HuH-7 (cell line): ENCODE data around the gene CRABP2.
A peak's percentile ranks its signal among the peaks of the same experiment; 100 is the strongest.

ENCODE experiments used
- DNase-seq: peaks from one replicate; pipeline ENCODE4 v3.0.0; 2011; ENCODE audit warnings: low spot score

The CRABP2 gene

GRCh38 chr1:156742017-156742416 is 36.6 kb upstream of the CRABP2 start:
- DNase-seq, result no peak

GRCh38 chr1:156741481-156741983 is 36.1 kb upstream of the CRABP2 start:
- no peak for DNase-seq

DNA sequence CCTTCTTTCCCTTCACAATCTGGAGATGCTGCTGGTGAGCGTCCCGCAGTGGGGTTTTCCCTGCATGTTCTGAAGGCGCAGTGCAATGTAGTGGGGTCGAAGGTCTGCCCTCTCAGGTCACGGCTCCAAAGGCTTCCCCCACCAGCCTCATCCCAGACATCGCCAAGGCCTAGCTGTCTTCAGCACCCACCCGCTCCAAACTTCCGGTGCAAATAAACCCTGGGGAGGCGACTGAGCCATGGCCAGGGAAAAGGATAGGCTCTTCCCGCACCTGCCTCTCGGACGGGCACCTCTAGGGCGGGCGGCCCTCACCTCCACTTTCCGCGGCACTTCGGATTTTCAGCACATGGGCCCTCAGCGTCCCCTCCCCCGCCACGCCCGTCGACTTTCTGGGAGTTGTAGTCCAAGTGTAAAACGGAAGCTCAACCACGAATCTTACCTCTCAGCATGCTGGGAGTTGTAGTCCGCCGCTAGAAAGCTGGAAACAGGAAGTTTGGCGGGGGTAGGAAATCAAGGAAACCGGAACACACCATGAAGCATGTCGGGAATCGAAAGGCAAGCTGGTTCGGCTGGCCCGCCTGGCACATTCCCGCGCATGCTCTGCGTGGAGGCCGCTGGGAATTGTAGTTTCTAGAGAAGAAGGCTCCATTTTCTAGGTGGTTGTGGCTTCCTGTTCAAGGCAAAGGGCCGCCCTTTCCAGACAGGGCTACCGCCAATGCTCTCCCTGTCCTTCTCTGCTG is 35.5 kb upstream of the CRABP2 start, which contains the start of gene MRPL24:
MRPL24 (minus strand) TSS at position 348 of the 740 bp plus-strand sequence. CDS start 2,384 bp downstream, outside the sequence.
- peak; percentile 94 for DNase-seq

- DNase-seq, result no peak
Observed at GRCh38 chr1:156740237-156740740, 34.9 kb upstream of the CRABP2 start.

DNA sequence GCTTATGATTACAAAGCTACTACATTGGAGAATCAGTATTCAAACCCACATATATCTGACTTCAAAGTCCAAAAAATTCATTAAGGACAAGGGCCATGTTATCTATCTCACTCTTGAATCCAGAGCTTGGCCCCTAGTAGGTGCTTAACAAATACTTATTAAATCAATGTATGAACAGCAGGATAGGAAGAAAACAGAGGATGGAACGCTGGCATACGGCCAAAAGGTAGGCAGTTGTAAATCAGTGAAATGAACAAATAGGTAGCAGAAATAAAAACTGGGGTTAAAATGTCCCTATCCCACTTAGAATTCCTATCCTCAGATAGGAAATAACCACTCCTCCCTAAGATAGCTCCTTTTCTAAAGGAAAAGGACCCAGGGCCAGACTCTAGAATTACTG is 33.5 kb upstream of the CRABP2 start:
- no peak for DNase-seq

DNA sequence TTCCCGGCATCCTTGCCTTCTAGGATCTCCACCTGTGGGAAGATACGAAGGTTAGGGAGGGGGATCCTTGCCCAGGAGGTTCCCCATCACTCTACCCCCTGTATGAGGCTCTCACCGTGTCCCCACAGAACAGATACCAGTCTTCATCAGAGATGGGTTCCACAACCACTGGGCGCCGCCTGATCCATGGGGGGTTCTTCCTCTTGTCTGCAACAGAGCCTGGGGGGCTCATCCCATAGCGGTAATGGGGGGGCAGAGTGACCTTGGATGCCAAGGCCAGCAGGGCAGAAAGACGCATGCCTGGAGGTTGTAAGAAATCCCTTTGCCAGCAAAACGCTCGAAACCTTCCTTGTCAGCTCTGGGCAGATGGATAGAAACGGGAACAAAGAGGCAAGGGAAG is 33.0 kb upstream of the CRABP2 start:
- DNase-seq, result no peak

- no peak for DNase-seq
Observed at GRCh38 chr1:156733989-156734584, 28.7 kb upstream of the CRABP2 start.

GRCh38 chr1:156728599-156729462 is 23.4 kb upstream of the CRABP2 start, which contains the start of gene ISG20L2:
TSS of gene ISG20L2 (minus strand) at chr1:156728766. CDS start at chr1:156727652, 1,114 bp downstream.
- peak; percentile 91 for DNase-seq

DNA sequence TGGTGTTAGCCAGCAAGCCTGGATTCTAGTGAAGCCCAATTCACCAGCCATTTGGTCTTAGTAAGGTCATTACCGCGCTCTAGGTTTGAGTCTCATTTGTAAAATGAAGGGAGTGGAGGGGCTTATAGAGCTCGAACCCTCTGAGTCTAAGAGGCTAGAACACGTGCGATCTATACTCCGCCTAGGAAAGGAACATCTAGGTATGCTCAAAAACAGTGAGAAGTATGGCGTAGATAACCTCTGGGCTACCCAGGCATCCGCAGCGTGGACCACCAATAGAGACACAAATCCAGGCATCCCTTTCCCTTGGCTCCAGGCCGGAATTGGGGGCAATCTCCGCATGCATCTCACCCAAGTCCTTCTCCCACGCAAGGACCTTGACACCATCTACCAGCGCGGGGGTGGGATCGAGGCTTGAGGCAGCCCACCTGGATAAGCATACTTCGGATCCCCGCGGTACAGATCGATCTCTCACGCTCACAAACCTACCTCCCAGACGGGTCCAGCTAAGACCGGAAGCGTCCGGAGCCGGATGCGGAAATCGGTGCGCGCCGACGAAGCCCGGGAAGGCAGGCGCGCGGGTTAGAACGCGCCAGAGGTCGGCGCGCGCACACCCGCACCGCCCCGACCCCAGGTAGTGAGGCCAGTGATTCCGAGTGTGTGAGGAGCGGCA is 22.7 kb upstream of the CRABP2 start, which contains the start of gene METTL25B:
METTL25B (plus strand) TSS at position 544 of the 673 bp plus-strand sequence. CDS start 636 bp downstream, outside the sequence.
- peak; percentile 89 for DNase-seq

- DNase-seq, result no peak
Observed at GRCh38 chr1:156727492-156727891, 22.1 kb upstream of the CRABP2 start.

DNA sequence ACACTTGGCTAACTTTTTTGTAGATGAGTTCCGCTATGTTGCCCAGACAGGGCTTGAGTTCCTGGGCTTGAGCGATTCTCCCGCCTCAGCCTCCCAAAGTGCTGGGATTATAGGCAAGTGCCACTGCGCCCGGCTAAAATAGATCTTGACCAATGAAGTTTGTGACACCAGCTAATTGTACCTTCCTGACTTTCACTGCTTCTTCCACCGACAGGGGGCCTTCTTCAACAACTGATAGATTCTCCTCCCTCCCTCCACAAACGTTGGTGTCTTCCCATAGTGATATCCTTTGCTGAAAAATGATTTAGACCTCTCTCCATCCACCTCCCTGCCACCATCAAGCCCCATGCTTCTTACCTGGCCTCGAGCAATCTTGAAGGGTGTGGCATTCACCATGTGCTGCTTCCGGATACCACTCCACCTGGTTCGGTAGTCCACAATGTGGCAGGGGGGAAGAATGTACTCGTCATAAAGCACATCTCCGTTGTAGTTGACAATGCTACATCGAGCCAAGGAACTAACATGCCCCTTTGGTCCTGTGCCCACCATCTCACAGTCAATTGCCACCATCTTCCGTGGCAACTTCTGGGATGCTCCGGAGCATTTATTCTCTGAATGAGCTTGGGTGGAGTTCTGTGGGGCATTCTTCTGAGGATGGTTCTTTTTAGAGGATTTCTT is 21.3 kb upstream of the CRABP2 start:
- DNase-seq, result peak; percentile 85

- DNase-seq, result peak; percentile 91
Observed at GRCh38 chr1:156725683-156726280, 20.4 kb upstream of the CRABP2 start.

DNA sequence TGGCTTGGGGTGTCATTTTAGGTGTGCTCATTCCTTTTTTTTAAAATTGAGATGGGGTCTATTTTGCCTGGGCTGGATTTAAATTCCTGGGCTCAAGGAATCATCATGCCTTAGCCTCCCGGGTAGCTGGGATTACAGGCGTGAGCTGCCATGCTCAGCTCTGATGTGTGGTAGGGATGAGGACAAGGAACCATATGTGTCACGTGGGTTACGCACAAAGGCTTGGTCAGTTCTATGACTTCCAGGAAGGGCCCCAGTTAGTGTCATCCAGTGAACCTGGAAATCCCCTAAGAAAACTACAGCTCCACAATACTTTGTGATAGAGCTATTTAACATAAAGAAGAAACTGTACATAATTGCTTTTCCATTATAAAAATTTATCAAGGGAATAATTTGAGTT is 16.2 kb upstream of the CRABP2 start:
- DNase-seq, result no peak

- no peak for DNase-seq
Observed at GRCh38 chr1:156721131-156721530, 15.7 kb upstream of the CRABP2 start.

GRCh38 chr1:156717351-156717750 is 12.0 kb upstream of the CRABP2 start:
- no peak for DNase-seq

GRCh38 chr1:156714830-156715229 is 9.4 kb upstream of the CRABP2 start:
- DNase-seq, result no peak

- no peak for DNase-seq
Observed at GRCh38 chr1:156712626-156713025, 7.2 kb upstream of the CRABP2 start.

GRCh38 chr1:156711011-156711817 is 5.8 kb upstream of the CRABP2 start:
- no peak for DNase-seq

DNA sequence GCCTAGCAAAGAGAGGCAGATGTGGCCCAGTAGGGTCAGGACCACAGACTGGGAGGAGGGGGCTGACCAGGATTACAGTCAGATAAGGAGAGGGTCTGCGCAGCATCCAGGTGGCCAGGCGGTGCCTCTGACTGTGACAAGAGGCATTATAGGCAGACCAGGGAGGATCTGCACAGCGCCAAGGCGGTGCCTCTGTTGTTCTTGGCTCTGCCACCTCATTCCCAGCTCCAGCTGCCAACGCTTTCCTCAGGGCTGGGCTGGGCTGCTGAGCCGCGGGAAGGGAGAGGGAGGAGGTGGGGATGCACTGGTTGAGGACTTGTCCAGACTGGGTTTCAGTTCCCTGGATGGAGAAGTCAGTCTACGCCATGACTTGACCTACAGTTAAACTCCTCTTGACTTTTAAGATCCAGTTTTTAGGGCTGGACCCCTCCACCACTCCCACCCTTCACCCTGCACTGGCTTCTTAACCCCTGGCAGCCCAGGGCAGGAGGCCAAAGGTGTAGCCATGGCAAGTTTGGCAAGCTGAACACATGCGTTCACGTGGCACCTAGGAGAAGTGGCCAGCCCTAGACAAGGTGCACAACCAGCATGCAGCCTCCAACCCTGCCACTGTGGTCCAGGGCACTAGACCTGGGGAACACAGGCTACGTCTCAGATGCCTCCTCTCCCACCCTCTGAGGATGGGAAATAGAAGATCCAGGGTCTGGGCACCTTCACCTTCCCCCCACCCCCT is 4.5 kb upstream of the CRABP2 start:
- no peak for DNase-seq
